Measurements from ENCODE around the gene WSB1.

- TF ChIP-seq CTCF (IDR thresholded peaks at IDR 0.05), result no peak
- TF ChIP-seq POLR2A (IDR thresholded peaks at IDR 0.05), result no peak
- no peak for TF ChIP-seq EP300 (IDR thresholded peaks at IDR 0.05)
Measured at GRCh38 chr17:27318633-27319032, 24.7 kb downstream of the WSB1 start.

Data from stomach (tissue), 4 donors.